Measurements from ENCODE around the gene OPCML. TPM values are rescaled to one million over a fixed set of nuclear protein-coding genes. Genes with fewer than 3 reads are reported as not detected.

Gene OPCML
- polyA plus RNA-seq, 4 donors: 14.9 to 18.5 (median 15.9) TPM

DNA sequence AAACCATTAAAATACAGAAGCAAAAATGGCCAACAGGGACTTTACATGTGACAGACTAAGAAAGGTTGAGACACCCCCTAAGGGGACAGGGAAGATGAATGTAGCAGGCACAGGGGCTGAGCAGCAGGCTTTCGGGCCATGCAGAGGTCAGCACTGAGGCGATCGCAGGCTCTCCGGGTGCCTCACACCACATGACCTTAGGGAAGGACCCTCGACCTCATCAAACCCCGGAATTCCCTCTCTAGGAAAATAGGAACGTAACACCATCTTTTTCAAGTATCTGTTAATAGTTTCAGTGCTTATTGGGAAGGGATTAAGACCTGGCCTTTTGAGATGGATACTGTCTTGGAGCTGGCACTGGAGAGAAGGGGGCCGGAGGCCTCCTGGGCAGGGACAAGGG lies 27.4 kb downstream of the OPCML start:
- DNase-seq (ENCODE audit: low read depth in 4 of 4, low spot score in 3 of 4): no peak

DNA sequence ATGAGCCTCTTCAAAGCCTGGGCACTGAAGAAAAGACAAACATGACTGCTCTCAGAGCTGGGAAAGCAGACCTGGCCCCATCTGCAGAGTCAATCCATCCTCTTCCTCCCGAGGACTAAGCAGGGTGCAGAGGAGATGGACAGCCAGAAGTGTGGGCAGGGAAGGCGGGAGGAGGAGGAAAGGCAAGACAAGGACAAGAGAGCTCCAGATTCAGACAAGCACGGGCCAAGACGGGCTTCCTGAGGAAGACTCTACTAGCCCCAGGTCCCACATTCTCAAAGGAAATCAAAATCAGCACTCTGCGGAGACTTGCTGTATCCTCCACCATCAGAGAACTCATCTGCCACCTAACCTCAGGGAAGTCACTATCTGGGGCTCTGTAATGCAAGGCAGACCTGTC lies 28.5 kb downstream of the OPCML start:
- DNase-seq (ENCODE audit: low read depth in 4 of 4, low spot score in 3 of 4): no peak

- DNase-seq (ENCODE audit: low read depth in 4 of 4, low spot score in 3 of 4): no peak
These were observed 29.1 kb downstream of the OPCML start for GRCh38 chr11:133503236-133503635.

DNA sequence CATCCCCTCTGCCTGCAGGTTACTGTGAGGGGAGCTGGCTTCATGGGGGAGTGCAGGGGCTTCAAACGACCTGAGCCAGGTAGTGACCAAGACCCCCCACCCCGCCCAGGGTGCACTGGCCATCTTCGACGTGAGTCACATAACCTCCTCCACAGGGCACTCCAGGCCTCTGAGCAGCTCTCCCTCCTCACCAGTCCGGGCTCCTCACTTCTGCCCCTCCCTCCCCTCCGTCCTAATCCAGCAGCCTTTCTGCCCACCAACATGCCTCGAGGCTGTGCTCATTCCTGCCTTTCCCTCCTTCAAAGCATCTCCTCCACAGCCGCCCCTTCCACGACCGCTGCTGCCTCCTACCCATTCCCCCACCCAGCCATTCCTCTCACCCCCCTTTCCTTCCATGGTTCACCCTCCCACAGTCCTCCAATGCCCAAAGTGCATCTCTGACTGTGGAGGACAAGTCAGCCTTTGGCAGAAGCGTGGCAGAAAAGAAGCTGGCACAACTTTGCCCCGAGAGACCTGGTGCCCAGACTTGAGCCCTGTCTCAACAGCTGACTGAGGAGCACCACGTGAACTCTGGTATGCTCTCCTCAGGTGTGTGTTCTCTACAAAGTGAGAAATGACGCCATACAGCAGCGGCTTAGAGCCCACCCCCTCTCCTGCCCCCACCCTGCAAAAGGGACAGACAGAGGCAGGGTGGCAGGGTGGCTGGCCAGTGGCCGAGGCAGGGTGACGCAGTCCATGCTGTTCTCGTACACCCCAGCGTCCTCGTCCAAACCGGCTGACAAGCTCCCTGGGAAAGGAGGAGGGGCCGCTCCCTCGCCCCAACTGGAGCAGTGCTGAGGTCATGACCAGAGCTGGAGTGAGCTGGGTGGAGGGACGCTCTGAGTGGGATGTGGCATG lies 30.4 kb downstream of the OPCML start:
- no peak for DNase-seq (ENCODE audit: low read depth in 4 of 4, low spot score in 3 of 4)

- DNase-seq (ENCODE audit: low read depth in 4 of 4, low spot score in 3 of 4): no peak
These were observed 31.4 kb downstream of the OPCML start for GRCh38 chr11:133500936-133501335.

- no peak for DNase-seq (ENCODE audit: low read depth in 4 of 4, low spot score in 3 of 4)
These were observed 31.9 kb downstream of the OPCML start for GRCh38 chr11:133500435-133500834.

DNA sequence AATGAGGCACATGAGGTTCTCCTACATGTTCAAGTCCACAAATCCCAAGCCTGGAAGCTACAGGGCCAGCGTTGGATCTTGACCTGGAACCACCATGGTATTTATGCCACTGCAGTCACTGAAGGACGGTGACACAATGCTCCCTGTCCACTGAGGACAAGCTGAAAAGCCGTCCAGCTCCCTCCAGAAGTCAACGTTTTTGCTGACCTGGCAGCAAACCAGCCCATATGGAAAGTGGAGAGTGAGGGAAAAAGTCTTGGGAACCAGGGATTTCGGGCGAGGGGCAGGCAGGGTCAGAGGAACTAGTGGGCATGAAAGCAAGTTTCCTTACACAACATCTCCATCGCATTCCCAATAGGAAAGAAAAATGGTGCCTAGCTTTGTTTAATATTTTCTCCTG lies 33.3 kb downstream of the OPCML start:
- DNase-seq (ENCODE audit: low read depth in 4 of 4, low spot score in 3 of 4): no peak

- DNase-seq (ENCODE audit: low read depth in 4 of 4, low spot score in 3 of 4): no peak
These were observed 34.7 kb downstream of the OPCML start for GRCh38 chr11:133497477-133498140.

DNA sequence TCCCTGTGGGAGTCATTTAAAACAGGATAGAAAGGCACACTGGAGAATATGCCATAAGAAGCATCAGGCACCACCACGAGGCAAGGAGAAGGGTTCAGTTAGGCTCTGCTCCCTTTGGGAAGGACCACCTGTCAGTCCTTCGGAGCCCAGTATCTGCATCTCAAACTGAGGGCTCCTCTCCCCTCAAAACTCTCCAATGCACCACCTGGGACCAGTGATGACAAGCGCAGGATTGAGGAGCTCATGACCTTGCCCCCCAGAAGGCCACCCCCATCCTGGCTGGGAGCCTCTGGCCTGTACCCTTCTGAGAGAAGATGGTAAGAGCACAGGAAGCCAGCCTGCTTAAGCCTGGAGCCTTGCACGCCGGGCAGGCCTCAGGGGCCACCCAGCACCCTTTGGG lies 39.4 kb downstream of the OPCML start:
- DNase-seq (ENCODE audit: low read depth in 4 of 4, low spot score in 3 of 4): no peak

GRCh38 chr11:133491680-133492383 lies 40.5 kb downstream of the OPCML start:
- DNase-seq (ENCODE audit: low read depth in 4 of 4, low spot score in 3 of 4): no peak

DNA sequence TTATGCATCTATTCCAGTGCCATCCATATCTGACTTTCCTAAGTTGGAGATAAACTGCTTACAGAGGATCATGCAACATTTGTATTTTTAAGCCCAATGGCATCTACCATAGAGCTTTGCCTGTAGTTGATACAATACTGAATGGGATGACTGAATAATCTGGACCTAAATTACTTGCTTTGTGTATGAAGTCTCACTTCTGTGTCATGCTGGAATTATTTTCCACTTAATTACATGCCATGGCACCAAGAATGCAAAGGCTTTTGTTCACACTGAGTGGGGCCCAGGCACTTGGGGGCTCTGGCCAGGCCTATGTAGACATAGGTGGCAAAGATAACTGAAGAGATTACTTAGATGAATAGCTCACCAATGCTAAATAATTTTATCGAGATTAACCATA lies 51.6 kb downstream of the OPCML start:
- DNase-seq (ENCODE audit: low read depth in 4 of 4, low spot score in 3 of 4): no peak

DNA sequence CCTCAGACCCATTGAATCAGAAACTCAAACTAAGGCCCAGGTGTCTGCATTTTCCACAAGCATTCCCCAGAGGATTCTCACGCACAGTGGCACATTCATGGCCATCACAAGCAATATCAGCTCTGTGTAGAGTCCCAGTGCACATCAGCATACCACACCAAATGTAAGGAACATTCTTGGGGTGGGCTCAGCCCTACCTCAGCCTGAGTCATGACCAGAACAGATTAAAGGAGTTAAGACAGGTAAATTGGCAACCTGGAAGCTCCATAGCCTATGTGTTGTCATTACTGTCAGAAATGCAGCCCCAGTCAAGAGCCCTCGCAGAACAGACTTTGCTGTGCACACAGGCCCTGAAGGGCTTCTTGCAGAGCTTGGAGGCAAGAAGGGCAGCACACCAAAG lies 53.1 kb downstream of the OPCML start:
- no peak for DNase-seq (ENCODE audit: low read depth in 4 of 4, low spot score in 3 of 4)

- DNase-seq (ENCODE audit: low read depth in 4 of 4, low spot score in 3 of 4): no peak
These were observed 55.1 kb downstream of the OPCML start for GRCh38 chr11:133477251-133477625.

DNA sequence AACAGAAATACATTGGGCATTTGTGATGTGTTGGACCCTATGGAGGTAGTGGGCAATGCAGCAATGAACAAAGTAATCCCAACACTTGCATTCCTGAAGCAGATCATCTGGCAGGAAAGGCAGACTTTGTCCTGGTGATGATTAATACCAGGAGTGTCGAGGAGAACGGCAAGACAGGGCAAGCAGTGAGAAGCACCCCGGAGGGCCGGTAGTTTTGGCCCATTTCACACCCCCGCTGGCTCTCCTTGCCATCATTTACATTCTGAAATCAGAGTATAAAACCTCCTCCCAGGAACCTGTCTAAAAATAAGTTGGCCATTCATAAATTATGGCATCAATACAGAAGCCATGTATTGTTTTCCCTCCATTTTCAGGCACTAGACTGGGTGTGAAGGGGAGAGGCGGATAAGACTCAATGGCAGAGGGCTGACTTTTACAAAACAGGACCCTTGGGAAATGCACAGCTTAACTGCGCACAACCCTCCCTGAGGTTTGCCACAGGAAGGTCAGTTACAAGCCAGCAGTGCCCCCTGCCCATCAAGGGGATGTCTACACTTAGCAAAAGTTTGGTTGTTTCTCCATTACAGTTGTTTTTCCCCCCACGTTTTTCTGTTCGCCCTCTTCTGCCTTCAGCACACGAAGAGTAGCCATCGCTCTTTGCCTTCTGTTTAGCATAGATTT lies 55.6 kb downstream of the OPCML start:
- DNase-seq (ENCODE audit: low read depth in 4 of 4, low spot score in 3 of 4): no peak

GRCh38 chr11:133474461-133474860 lies 57.8 kb downstream of the OPCML start:
- no peak for DNase-seq (ENCODE audit: low read depth in 4 of 4, low spot score in 3 of 4)

DNA sequence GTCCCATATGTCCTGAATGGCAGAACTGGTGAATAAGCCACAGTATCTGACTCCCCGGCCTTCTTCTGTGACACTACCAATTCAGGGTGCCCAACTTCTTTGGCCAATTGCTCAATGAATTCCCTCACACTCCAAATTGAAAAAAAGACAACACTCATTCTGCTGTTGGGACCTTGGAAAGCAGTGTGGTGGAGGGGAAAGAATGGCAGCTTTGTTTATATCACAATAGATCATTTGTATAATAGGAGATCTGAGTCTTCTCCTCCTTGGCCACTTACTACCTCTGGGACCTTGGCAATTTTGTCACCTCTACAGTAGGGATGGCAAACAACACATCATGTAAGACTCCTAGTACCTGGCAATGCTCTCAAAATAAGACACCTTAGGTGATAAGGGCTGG lies 64.6 kb downstream of the OPCML start:
- DNase-seq (ENCODE audit: low read depth in 4 of 4, low spot score in 3 of 4): no peak

- DNase-seq (ENCODE audit: low read depth in 4 of 4, low spot score in 3 of 4): no peak
These were observed 89.0 kb downstream of the OPCML start for GRCh38 chr11:133443206-133443747.

GRCh38 chr11:133441964-133442660 lies 90.2 kb downstream of the OPCML start:
- DNase-seq (ENCODE audit: low read depth in 4 of 4, low spot score in 3 of 4): no peak

GRCh38 chr11:133425992-133426391 lies 106.3 kb downstream of the OPCML start:
- no peak for DNase-seq (ENCODE audit: low read depth in 4 of 4, low spot score in 3 of 4)

GRCh38 chr11:133425245-133425644 lies 107.1 kb downstream of the OPCML start:
- DNase-seq (ENCODE audit: low read depth in 4 of 4, low spot score in 3 of 4): no peak
